SK-N-SH (cell line): ENCODE data around the gene R3HDM2. TPM values are rescaled to one million over a fixed set of nuclear protein-coding genes. Genes with fewer than 3 reads are reported as not detected.

Experiments
- CTCF ChIA-PET: fragments of 300-600, 350-600 bp; formaldehyde crosslinking; extraction: SDS; loops from one replicate; lab custom pipeline; 2021; lab: Yijun Ruan, JAX
- POLR2A ChIA-PET: fragments of 350-600 bp; sonication (Branson Sonifier 250); formaldehyde crosslinking; extraction: SDS; loops from one replicate; lab custom pipeline; 2020; ENCODE audit warnings: antibody characterized with exemption, inconsistent platforms; lab: Yijun Ruan, JAX
- DNase-seq: peaks from one replicate; pipeline ENCODE4 v3.0.0; 2012
- H2AFZ ChIP-seq: fragments of 200-600 bp; sonication (generic); 2 replicates; pipeline ENCODE4 v1.8.1; 2016; ENCODE audit warnings: antibody characterized with exemption, mild to moderate bottlenecking, low read depth
- H3F3A ChIP-seq: fragments of 200-600 bp; sonication (generic); replicated peaks from 2 replicates; pipeline ENCODE3; 2016; ENCODE audit warnings: antibody characterized with exemption, mild to moderate bottlenecking; ENCODE audit not compliant: insufficient read depth
- H3K27ac ChIP-seq, 2 experiments: fragments of 200-500 bp in 1 of 2; fragments of 200-600 bp in 1 of 2; sonication (Bioruptor generic) in 1 of 2; sonication (generic), shearing (Covaris generic) in 1 of 2; 2 replicates each; pipeline versions ENCODE4 v1.5.1 to v1.6.1; 2014 to 2016; ENCODE audit warnings: low read depth in 2 of 2, inconsistent platforms in 1 of 2, low read length in 1 of 2, mild to moderate bottlenecking in 1 of 2, mixed read lengths in 1 of 2
- H3K27me3 ChIP-seq: fragments of 200-600 bp; sonication (generic), shearing (Covaris generic); 2 replicates; pipeline ENCODE4 v1.6.1; 2016; ENCODE audit warnings: mixed run types; ENCODE audit not compliant: insufficient read depth
- H3K36me3 ChIP-seq, 2 experiments: fragments of 200-500 bp in 1 of 2; fragments of 200-600 bp in 1 of 2; sonication (Bioruptor generic) in 1 of 2; sonication (generic) in 1 of 2; replicated peaks in 1 of 2; 2 replicates each; pipeline versions ENCODE3 to v1.5.1; 2014 to 2016; ENCODE audit warnings: low read length in 1 of 2, mild to moderate bottlenecking in 1 of 2; ENCODE audit not compliant: insufficient read depth in 2 of 2, control insufficient read depth in 1 of 2
- H3K4me1 ChIP-seq, 2 experiments: fragments of 200-500 bp in 1 of 2; fragments of 200-600 bp in 1 of 2; sonication (Bioruptor generic) in 1 of 2; sonication (generic), shearing (Covaris generic) in 1 of 2; 2 replicates each; pipeline versions ENCODE4 v1.5.1 to v1.6.1; 2014 to 2016; ENCODE audit warnings: low read depth in 1 of 2, low read length in 1 of 2, mixed run types in 1 of 2; ENCODE audit not compliant: insufficient read depth in 2 of 2, control insufficient read depth in 1 of 2
- H3K4me2 ChIP-seq: fragments of 200-600 bp; sonication (generic), shearing (Covaris generic); 2 replicates; pipeline ENCODE4 v1.6.1; 2017; ENCODE audit warnings: mixed run types
- H3K4me3 ChIP-seq, 2 experiments: fragments of 200-500 bp in 1 of 2; fragments of 200-600 bp in 1 of 2; sonication (Bioruptor generic) in 1 of 2; sonication (generic), shearing (Covaris generic) in 1 of 2; 2 replicates each; pipeline versions ENCODE4 v1.5.1 to v1.8.1; 2014 to 2016; ENCODE audit warnings: low read depth in 2 of 2, inconsistent platforms in 1 of 2, low read length in 1 of 2, mild to moderate bottlenecking in 1 of 2, mixed read lengths in 1 of 2, moderate library complexity in 1 of 2
- H3K79me2 ChIP-seq: fragments of 200-600 bp; sonication (generic); 2 replicates; pipeline ENCODE4 v1.8.1; 2017; ENCODE audit warnings: mild to moderate bottlenecking; ENCODE audit not compliant: insufficient read depth
- H3K9ac ChIP-seq: fragments of 200-600 bp; sonication (generic); 2 replicates; pipeline ENCODE4 v1.6.1; 2017; ENCODE audit warnings: mixed run types
- H3K9me2 ChIP-seq: fragments of 200-600 bp; sonication (generic); 2 replicates; pipeline ENCODE4 v1.6.1; 2017; ENCODE audit warnings: mixed run types
- H3K9me3 ChIP-seq: fragments of 200-600 bp; sonication (generic); 2 replicates; pipeline ENCODE4 v1.6.1; 2017; ENCODE audit warnings: mixed run types, mild to moderate bottlenecking, moderate library complexity
- H4K20me1 ChIP-seq: fragments of 200-600 bp; sonication (generic); 2 replicates; pipeline ENCODE4 v1.6.1; 2017; ENCODE audit warnings: mild to moderate bottlenecking, mixed run types; ENCODE audit not compliant: insufficient read depth
- EZH2phosphoT487 ChIP-seq: fragments of 200-600 bp; sonication (generic); IDR thresholded peaks from 2 replicates; pipeline ENCODE4 v1.6.1; 2017; ENCODE audit warnings: low read depth, mixed run types, mild to moderate bottlenecking, antibody characterized with exemption, moderate library complexity, borderline replicate concordance
- FOSL2 ChIP-seq: IDR thresholded peaks from 2 replicates; pipeline ENCODE4 v1.4.0; 2012; ENCODE audit warnings: low read depth, mild to moderate bottlenecking, moderate library complexity, borderline replicate concordance
- FOXM1 ChIP-seq: IDR thresholded peaks from 2 replicates; pipeline ENCODE4 v1.4.0; 2012; ENCODE audit warnings: low read depth, mild to moderate bottlenecking
- GABPA ChIP-seq: IDR thresholded peaks from 2 replicates; pipeline ENCODE4 v1.4.0; 2012; ENCODE audit warnings: low read depth, mild to moderate bottlenecking
- GATA2 ChIP-seq: sonication (generic); formaldehyde crosslinking; IDR thresholded peaks from 2 replicates; pipeline ENCODE4 v1.5.0; 2020; ENCODE audit warnings: mild to moderate bottlenecking, missing genetic modification reagents
- MEF2A ChIP-seq: IDR thresholded peaks from 2 replicates; pipeline ENCODE4 v1.4.0; 2012; ENCODE audit warnings: low read depth, borderline replicate concordance
- MXI1 ChIP-seq: IDR thresholded peaks from 2 replicates; pipeline ENCODE4 v1.6.1; 2012; ENCODE audit warnings: mild to moderate bottlenecking, low read depth, low read length, improper control_type of control experiment
- NRF1 ChIP-seq: IDR thresholded peaks from 2 replicates; pipeline ENCODE4 v1.6.1; 2012; ENCODE audit warnings: low read depth, mild to moderate bottlenecking, low read length
- RAD21 ChIP-seq: IDR thresholded peaks from 2 replicates; pipeline ENCODE4 v1.6.1; 2012; ENCODE audit warnings: mild to moderate bottlenecking, low read length
- RXRA ChIP-seq: IDR thresholded peaks from 2 replicates; pipeline ENCODE4 v1.4.0; 2012; ENCODE audit warnings: low read depth, mild to moderate bottlenecking, borderline replicate concordance
- TCF12 ChIP-seq: IDR thresholded peaks from 2 replicates; pipeline ENCODE4 v1.4.0; 2012
- USF1 ChIP-seq: IDR thresholded peaks from 2 replicates; pipeline ENCODE4 v1.4.0; 2012; ENCODE audit warnings: low read depth, borderline replicate concordance
- WGBS: methylation state at CpG from one replicate; pipeline ENCODE4 v1.1.6; 2017; ENCODE audit warnings: low lambda C conversion rate; 5-methylcytosine and 5-hydroxymethylcytosine counted together
- polyA plus RNA-seq, 3 experiments: library from polyadenylated mRNA; depleted of rRNA; stranded (reverse); fragments of >200 nt; gene quantifications; 2 replicates each; pipeline ENCODE4 v1.2.3, GENCODE V29; 2012
- TF ChIP-seq, protein P1 (sequence below): fragments of 150-350 bp; IDR thresholded peaks from 2 replicates; pipeline ENCODE4 v1.6.1; 2017; ENCODE audit warnings: antibody characterized with exemption, low read length, low read depth, borderline replicate concordance
- TF ChIP-seq, protein P2 (sequence below): fragments of 150-350 bp; IDR thresholded peaks from 2 replicates; pipeline ENCODE4 v1.6.1; 2016; ENCODE audit warnings: mild to moderate bottlenecking, low read depth, low read length
- TF ChIP-seq, protein P3 (sequence below): fragments of 200-600 bp; sonication (generic); IDR thresholded peaks from 2 replicates; pipeline ENCODE4 v1.6.1; 2017; ENCODE audit warnings: antibody characterized with exemption, mild to moderate bottlenecking, moderate library complexity
- TF ChIP-seq, protein P4 (sequence below): IDR thresholded peaks from 2 replicates; pipeline ENCODE4; 2012

Gene R3HDM2
- polyA plus RNA-seq, 1 of the 3 experiments (the other 2 are of a cell fraction) = 23.1 TPM

DNA sequence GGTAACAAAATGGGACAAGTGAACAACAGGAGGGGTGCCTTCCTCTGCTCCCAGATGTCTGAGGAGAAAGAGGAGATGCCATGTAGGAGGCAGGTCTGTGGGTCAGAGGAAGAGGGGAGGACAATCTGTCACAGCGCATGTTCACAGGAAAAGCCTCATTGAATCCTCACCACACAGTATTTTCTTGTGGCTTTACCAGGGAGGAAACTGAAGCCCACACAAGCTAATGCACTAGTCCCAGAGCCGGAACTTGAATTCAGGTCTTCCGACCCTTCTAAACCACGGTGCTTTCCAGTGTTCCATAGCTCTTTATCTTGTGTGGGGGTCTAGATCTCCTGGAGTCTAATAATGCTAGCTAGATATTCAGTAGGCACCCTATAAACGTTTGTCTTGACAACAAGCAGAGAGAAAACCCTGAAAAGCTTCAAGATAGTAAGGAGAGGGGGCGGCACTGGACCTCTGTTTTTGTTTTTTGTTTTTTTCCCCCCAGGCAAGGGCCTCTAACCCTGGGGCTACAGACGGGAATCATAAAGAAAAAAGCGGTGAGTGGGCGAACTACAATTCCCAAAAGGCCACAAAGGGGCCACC is 201.7 kb downstream of the R3HDM2 start:
- peaks cover 28% of the 10 kb centered on the region for H3K79me2 ChIP-seq
- no peak for DNase-seq
- peaks cover 0 to 19% of the 10 kb centered on the region in 2 experiments; a peak in 1 of 4 replicates for H3K4me1 ChIP-seq
- H3K27ac ChIP-seq = peak overlapping the region in 1 of 2 experiments; percentile 87; a peak in 2 of 4 replicates
- TF ChIP-seq EZH2phosphoT487 (no peak), FOSL2 (no peak), FOXM1 (no peak), TCF12 (no peak), RAD21 (no peak), GABPA (no peak)
- TF ChIP-seq, protein P1, sequence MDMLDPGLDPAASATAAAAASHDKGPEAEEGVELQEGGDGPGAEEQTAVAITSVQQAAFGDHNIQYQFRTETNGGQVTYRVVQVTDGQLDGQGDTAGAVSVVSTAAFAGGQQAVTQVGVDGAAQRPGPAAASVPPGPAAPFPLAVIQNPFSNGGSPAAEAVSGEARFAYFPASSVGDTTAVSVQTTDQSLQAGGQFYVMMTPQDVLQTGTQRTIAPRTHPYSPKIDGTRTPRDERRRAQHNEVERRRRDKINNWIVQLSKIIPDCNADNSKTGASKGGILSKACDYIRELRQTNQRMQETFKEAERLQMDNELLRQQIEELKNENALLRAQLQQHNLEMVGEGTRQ = no peak
- TF ChIP-seq, protein P2, sequence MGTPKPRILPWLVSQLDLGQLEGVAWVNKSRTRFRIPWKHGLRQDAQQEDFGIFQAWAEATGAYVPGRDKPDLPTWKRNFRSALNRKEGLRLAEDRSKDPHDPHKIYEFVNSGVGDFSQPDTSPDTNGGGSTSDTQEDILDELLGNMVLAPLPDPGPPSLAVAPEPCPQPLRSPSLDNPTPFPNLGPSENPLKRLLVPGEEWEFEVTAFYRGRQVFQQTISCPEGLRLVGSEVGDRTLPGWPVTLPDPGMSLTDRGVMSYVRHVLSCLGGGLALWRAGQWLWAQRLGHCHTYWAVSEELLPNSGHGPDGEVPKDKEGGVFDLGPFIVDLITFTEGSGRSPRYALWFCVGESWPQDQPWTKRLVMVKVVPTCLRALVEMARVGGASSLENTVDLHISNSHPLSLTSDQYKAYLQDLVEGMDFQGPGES = no peak
- TF ChIP-seq, all 33 proteins: peak for 0
- Histone ChIP-seq H3K9me3 (no peaks in the 10 kb centered on the region), H3K9me2 (no peaks in the 10 kb centered on the region), H3K9ac (peak overlapping the region; percentile 96; the same call in 1 of the 2 replicates), H3K4me3 (peak overlapping the region; percentile 88 to 94), H3F3A (no peaks in the 10 kb centered on the region), H4K20me1 (no peaks in the 10 kb centered on the region), H3K4me2 (peak overlapping the region; percentile 98), H2AFZ (peak overlapping the region; percentile 91), H3K36me3 (peaks cover 22 to 29% of the 10 kb centered on the region in 2 experiments), H3K27me3 (no peaks in the 10 kb centered on the region)
- ChIA-PET CTCF (interaction anchor here (0.7 to 31.5 kb wide), 7 partner anchors 11 to 234 kb away, joined by 3 to 937 read pairs (median 6); partner anchors contain the start of gene NXPH4), POLR2A (interaction anchor here (0.6 to 2.6 kb wide), 6 partner anchors 9 to 290 kb away, joined by 3 to 43 read pairs (median 3); no protein-coding TSS in a partner anchor)
- 12% methylated on average over 9 of the region's 9 CpGs for WGBS

DNA sequence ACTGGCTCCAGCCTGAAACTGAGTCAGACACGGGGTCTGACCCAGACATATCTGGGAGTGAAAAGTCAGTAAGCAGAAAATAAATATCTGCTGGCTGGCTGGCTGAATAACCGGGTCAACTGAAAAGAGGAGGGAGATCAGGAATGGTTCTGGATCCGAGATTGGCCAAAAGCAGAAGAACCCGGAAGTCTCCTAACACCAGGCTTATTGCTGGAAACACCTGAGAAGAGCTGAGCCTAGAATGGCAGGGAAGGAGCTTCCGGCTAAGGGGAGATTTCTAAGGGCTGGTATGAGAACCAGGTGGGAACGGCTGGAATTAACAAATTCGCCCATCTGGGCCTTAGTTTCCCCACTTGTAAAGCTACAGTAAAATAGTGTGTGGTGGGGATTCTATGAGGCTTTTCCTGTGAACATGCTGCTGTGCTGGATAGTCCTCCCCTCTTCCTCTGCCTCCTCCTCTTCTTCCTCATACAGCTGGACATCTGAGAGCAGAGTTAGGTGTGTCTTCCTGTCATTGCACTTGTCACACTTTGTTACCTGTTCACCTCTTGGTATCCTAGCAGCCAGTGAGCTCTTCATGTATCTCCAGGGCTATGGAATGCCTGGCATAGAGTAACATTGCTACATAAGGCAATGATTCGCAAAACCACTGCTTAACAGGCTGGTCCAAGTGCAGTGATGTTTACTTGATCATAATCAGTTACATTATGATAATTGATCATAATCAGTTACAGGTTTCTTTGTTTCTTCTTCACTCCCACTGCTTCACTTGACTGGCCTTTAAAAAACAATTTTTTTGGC is 203.3 kb downstream of the R3HDM2 start:
- Histone ChIP-seq H3K27ac (no peak overlapping the region), H2AFZ (no peak overlapping the region), H3K9me3 (no peaks in the 10 kb centered on the region), H3K9ac (no peak overlapping the region), H3K4me3 (no peak overlapping the region), H3F3A (no peaks in the 10 kb centered on the region), H3K4me1 (peaks cover 0 to 19% of the 10 kb centered on the region in 2 experiments; a peak in 1 of 4 replicates), H3K4me2 (no peak overlapping the region), H3K27me3 (no peaks in the 10 kb centered on the region), H4K20me1 (no peaks in the 10 kb centered on the region), H3K9me2 (no peaks in the 10 kb centered on the region), H3K79me2 (peaks cover 28% of the 10 kb centered on the region), H3K36me3 (peaks cover 7 to 12% of the 10 kb centered on the region in 2 experiments)
- WGBS = 85% methylated on average over 7 of the region's 8 CpGs
- CTCF ChIA-PET = interaction anchor here (0.6 to 31.5 kb wide), 5 partner anchors 13 to 232 kb away, joined by 3 to 937 read pairs (median 5); partner anchors contain the start of genes GLI1 and NXPH4
- POLR2A ChIA-PET = interaction anchor here (0.9 to 2.0 kb wide), 2 partner anchors 12 to 293 kb away, joined by 3 to 9 read pairs; no protein-coding TSS in a partner anchor
- DNase-seq = no peak
- TF ChIP-seq GABPA (no peak), FOSL2 (no peak), GATA2 (no peak), RXRA (no peak), FOXM1 (no peak), MXI1 (no peak), EZH2phosphoT487 (no peak), USF1 (no peak), NRF1 (no peak), MEF2A (no peak)
- TF ChIP-seq, protein P1 = no peak
- TF ChIP-seq, protein P3, sequence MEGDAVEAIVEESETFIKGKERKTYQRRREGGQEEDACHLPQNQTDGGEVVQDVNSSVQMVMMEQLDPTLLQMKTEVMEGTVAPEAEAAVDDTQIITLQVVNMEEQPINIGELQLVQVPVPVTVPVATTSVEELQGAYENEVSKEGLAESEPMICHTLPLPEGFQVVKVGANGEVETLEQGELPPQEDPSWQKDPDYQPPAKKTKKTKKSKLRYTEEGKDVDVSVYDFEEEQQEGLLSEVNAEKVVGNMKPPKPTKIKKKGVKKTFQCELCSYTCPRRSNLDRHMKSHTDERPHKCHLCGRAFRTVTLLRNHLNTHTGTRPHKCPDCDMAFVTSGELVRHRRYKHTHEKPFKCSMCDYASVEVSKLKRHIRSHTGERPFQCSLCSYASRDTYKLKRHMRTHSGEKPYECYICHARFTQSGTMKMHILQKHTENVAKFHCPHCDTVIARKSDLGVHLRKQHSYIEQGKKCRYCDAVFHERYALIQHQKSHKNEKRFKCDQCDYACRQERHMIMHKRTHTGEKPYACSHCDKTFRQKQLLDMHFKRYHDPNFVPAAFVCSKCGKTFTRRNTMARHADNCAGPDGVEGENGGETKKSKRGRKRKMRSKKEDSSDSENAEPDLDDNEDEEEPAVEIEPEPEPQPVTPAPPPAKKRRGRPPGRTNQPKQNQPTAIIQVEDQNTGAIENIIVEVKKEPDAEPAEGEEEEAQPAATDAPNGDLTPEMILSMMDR = no peak
- TF ChIP-seq, protein P4, sequence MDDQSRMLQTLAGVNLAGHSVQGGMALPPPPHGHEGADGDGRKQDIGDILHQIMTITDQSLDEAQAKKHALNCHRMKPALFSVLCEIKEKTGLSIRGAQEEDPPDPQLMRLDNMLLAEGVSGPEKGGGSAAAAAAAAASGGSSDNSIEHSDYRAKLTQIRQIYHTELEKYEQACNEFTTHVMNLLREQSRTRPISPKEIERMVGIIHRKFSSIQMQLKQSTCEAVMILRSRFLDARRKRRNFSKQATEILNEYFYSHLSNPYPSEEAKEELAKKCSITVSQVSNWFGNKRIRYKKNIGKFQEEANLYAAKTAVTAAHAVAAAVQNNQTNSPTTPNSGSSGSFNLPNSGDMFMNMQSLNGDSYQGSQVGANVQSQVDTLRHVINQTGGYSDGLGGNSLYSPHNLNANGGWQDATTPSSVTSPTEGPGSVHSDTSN = no peak
- TF ChIP-seq, all 33 proteins: peak for 0
